SK-N-MC (cell line): ENCODE data around the gene POMC.

Experiments used
- EZH2 ChIP-seq: fragments of 200-600 bp; sonication (generic); IDR thresholded peaks from one replicate; pipeline ENCODE4 v1.6.1; 2017; ENCODE audit warnings: antibody characterized with exemption
- POLR2AphosphoS5 ChIP-seq: IDR thresholded peaks from 2 replicates; pipeline ENCODE4 v1.6.1; 2012; ENCODE audit warnings: mild to moderate bottlenecking, low read depth, low read length, borderline replicate concordance

DNA sequence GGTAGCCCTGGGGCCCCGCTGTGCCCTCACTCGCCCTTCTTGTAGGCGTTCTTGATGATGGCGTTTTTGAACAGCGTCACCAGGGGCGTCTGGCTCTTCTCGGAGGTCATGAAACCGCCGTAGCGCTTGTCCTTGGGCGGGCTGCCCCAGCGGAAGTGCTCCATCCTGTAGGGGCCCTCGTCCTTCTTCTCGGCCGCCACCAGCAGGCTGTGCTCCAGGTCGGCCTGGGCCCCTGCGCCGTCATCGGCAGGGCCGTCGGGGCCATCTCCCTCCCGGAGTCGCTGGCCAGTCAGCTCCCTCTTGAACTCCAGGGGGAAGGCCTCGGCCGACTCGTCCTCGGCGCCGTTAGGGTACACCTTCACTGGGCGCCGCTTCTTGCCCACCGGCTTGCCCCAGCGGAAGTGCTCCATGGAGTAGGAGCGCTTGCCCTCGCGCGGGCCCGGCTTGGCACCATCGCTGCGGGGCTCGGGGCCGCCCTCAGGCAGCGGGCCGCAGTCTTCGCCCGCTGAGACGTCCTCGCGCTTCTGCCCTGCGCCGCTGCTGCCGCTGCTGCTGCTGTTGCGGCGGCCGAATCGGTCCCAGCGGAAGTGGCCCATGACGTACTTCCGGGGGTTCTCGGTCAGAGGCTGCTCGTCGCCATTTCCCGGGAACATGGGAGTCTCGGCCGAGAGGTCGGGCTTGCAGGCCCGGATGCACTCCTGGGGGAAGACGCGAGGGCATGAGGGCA, 7.2 kb downstream of the POMC start:
- no peak for TF ChIP-seq POLR2AphosphoS5
- TF ChIP-seq EZH2, result no peak
